Type B pancreatic cell (in vitro differentiated cells): Measurements from ENCODE around the gene RASGRP1. TPM values are rescaled to one million over a fixed set of nuclear protein-coding genes. Genes with fewer than 3 reads are reported as not detected.

Source experiments
- DNase-seq: peaks from one replicate; pipeline ENCODE4 v3.0.0; 2021; ENCODE audit warnings: mixed read lengths; ENCODE audit not compliant: unreplicated experiment; ENCODE audit errors: extremely low spot score
- H3K27ac Mint-ChIP-seq: 2 replicates; pipeline ENCODE4 v1.8.0; 2021; ENCODE audit warnings: mild to moderate bottlenecking, mixed read lengths
- H3K27me3 Mint-ChIP-seq: 2 replicates; pipeline ENCODE4 v1.8.0; 2021; ENCODE audit warnings: mixed read lengths
- H3K36me3 Mint-ChIP-seq: 2 replicates; pipeline ENCODE4 v1.8.0; 2021; ENCODE audit warnings: mixed read lengths
- H3K4me1 Mint-ChIP-seq: one replicate; pipeline ENCODE4 v1.8.0; 2021; ENCODE audit warnings: mixed read lengths; ENCODE audit not compliant: unreplicated experiment
- H3K4me3 Mint-ChIP-seq: 2 replicates; pipeline ENCODE4 v1.8.0; 2021; ENCODE audit warnings: mild to moderate bottlenecking, mixed read lengths
- H3K9me3 Mint-ChIP-seq: 2 replicates; pipeline ENCODE4 v1.8.0; 2021; ENCODE audit warnings: mixed read lengths
- CTCF ChIP-seq: fragments of 200-600 bp; sonication (generic); conservative IDR thresholded peaks from 2 replicates; pipeline ENCODE4 v1.5.0; 2021; ENCODE audit warnings: antibody characterized with exemption, mild to moderate bottlenecking
- total RNA-seq: library from RNA; stranded (reverse); gene quantifications from 2 replicates; pipeline ENCODE4 v1.2.1, GENCODE V29; 2021; ENCODE audit warnings: low replicate concordance

Gene RASGRP1
- total RNA-seq, 1 donor from 2014 or later: 3.0 TPM

GRCh38 chr15:38504680-38505467 lies 59.7 kb downstream of the RASGRP1 start:
- no peaks in the 10 kb centered on the region for H3K27me3 Mint-ChIP-seq
- H3K4me1 Mint-ChIP-seq: no peaks in the 10 kb centered on the region
- H3K9me3 Mint-ChIP-seq: no peaks in the 10 kb centered on the region
- no peak for TF ChIP-seq CTCF
- H3K36me3 Mint-ChIP-seq: no peaks in the 10 kb centered on the region
- H3K4me3 Mint-ChIP-seq: no peak overlapping the region
- H3K27ac Mint-ChIP-seq: no peak overlapping the region
- DNase-seq: no peak

GRCh38 chr15:38503496-38503895 lies 61.1 kb downstream of the RASGRP1 start:
- H3K36me3 Mint-ChIP-seq: no peaks in the 10 kb centered on the region
- no peaks in the 10 kb centered on the region for H3K4me1 Mint-ChIP-seq
- H3K27ac Mint-ChIP-seq: no peak overlapping the region
- TF ChIP-seq CTCF: no peak
- H3K4me3 Mint-ChIP-seq: no peak overlapping the region
- DNase-seq: no peak
- H3K27me3 Mint-ChIP-seq: no peaks in the 10 kb centered on the region
- H3K9me3 Mint-ChIP-seq: no peaks in the 10 kb centered on the region

GRCh38 chr15:38499651-38500050 lies 65.0 kb downstream of the RASGRP1 start:
- Mint-ChIP-seq H3K4me1 (no peaks in the 10 kb centered on the region), H3K36me3 (no peaks in the 10 kb centered on the region), H3K4me3 (no peak overlapping the region), H3K27ac (no peak overlapping the region), H3K27me3 (no peaks in the 10 kb centered on the region), H3K9me3 (no peaks in the 10 kb centered on the region)
- no peak for TF ChIP-seq CTCF
- no peak for DNase-seq

- Mint-ChIP-seq H3K27ac (no peak overlapping the region), H3K4me3 (no peak overlapping the region), H3K9me3 (no peaks in the 10 kb centered on the region), H3K27me3 (no peaks in the 10 kb centered on the region), H3K4me1 (no peaks in the 10 kb centered on the region), H3K36me3 (peaks cover 6% of the 10 kb centered on the region)
- DNase-seq: no peak
- no peak for TF ChIP-seq CTCF
Measured at GRCh38 chr15:38496151-38496550, 68.5 kb downstream of the RASGRP1 start.

GRCh38 chr15:38490242-38490922 lies 74.2 kb downstream of the RASGRP1 start:
- Mint-ChIP-seq H3K36me3 (peaks cover 9% of the 10 kb centered on the region), H3K9me3 (no peaks in the 10 kb centered on the region), H3K27ac (no peak overlapping the region), H3K27me3 (no peaks in the 10 kb centered on the region), H3K4me1 (no peaks in the 10 kb centered on the region), H3K4me3 (no peak overlapping the region)
- no peak for TF ChIP-seq CTCF
- DNase-seq: no peak
